ENCODE results near the gene PGM5.

The PGM5 gene

DNA sequence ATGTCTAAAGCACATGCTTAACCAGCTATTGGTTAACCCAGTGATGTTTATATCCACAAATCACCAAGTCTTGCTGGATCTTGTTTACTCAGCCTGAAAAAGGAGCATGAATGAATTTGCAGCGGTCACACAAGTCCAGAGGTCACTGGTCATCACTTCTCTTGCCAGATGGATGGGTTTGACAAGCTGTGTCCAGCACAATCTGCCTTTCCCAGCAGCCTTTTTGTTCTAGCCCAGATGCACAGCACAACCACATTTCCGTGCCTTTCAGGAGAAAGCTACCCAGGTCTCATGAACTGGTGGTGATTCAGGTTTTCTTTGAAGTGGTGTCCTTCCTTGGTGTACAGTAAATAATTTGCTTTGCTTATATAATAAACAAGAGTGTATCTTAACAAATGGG, 152.1 kb downstream of the PGM5 start:
- H3F3A ChIP-seq (ENCODE audit: insufficient read depth, low read length) = no peaks in the 10 kb centered on the region
- no peak overlapping the region for H3K4me3 ChIP-seq (ENCODE audit: low read length)
- H3K4me2 ChIP-seq (ENCODE audit: low read depth, low read length) = no peak overlapping the region
- DNase-seq = no peak
- H2AFZ ChIP-seq (ENCODE audit: low read length) = no peak overlapping the region
- H3K4me1 ChIP-seq (ENCODE audit: low read length) = no peaks in the 10 kb centered on the region
- H4K20me1 ChIP-seq (ENCODE audit: insufficient read depth, low read length) = no peaks in the 10 kb centered on the region
- no peaks in the 10 kb centered on the region for H3K27me3 ChIP-seq (replicated peaks; ENCODE audit: insufficient read depth, low read length)
- no peaks in the 10 kb centered on the region for H3K36me3 ChIP-seq (replicated peaks; ENCODE audit: insufficient read depth, low read length)
- TF ChIP-seq, protein P1, sequence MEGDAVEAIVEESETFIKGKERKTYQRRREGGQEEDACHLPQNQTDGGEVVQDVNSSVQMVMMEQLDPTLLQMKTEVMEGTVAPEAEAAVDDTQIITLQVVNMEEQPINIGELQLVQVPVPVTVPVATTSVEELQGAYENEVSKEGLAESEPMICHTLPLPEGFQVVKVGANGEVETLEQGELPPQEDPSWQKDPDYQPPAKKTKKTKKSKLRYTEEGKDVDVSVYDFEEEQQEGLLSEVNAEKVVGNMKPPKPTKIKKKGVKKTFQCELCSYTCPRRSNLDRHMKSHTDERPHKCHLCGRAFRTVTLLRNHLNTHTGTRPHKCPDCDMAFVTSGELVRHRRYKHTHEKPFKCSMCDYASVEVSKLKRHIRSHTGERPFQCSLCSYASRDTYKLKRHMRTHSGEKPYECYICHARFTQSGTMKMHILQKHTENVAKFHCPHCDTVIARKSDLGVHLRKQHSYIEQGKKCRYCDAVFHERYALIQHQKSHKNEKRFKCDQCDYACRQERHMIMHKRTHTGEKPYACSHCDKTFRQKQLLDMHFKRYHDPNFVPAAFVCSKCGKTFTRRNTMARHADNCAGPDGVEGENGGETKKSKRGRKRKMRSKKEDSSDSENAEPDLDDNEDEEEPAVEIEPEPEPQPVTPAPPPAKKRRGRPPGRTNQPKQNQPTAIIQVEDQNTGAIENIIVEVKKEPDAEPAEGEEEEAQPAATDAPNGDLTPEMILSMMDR (IDR thresholded peaks at IDR 0.05; ENCODE audit: low read length) = no peak
- no peak for TF ChIP-seq EZH2phosphoT487 (IDR thresholded peaks at IDR 0.05; ENCODE audit: low read length)
- TF ChIP-seq EZH2 (optimal IDR thresholded peaks at IDR 0.05; ENCODE audit: low read depth, low read length) = no peak
- H3K79me2 ChIP-seq (ENCODE audit: low read length) = no peaks in the 10 kb centered on the region
- H3K9me2 ChIP-seq (replicated peaks; ENCODE audit: insufficient read depth, low read length) = no peaks in the 10 kb centered on the region
- H3K27ac ChIP-seq (ENCODE audit: low read length) = no peak overlapping the region
- H3K9ac ChIP-seq (ENCODE audit: low read length) = no peak overlapping the region
- no peaks in the 10 kb centered on the region for H3K9me3 ChIP-seq (replicated peaks; ENCODE audit: insufficient read depth, low read length)

DNA sequence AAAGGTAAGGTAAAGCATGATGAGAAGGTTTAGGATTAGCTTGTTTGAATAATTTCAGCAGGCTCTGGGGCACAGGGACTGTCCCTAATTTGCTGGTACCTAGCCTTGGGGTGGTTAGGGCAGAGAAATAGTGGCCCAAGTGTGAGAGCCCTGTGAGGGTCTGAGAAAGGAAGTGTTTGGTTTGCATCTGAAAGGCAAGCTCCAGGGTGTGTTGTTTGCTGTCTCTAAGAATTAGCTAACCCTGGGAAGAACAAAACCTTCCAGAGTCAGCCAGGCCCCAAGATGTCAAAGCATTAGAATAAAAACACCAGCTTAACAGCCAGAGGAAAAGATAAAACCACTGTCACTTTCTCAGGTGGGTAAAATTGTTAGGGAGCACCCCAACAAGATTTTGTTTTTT, 153.3 kb downstream of the PGM5 start:
- H3K4me3 ChIP-seq (ENCODE audit: low read length) = no peak overlapping the region
- H2AFZ ChIP-seq (ENCODE audit: low read length) = no peak overlapping the region
- no peaks in the 10 kb centered on the region for H3K9me2 ChIP-seq (replicated peaks; ENCODE audit: insufficient read depth, low read length)
- no peak overlapping the region for H3K4me2 ChIP-seq (ENCODE audit: low read depth, low read length)
- no peak for TF ChIP-seq EZH2phosphoT487 (IDR thresholded peaks at IDR 0.05; ENCODE audit: low read length)
- TF ChIP-seq, protein P1 (IDR thresholded peaks at IDR 0.05; ENCODE audit: low read length) = no peak
- TF ChIP-seq EZH2 (optimal IDR thresholded peaks at IDR 0.05; ENCODE audit: low read depth, low read length) = no peak
- no peaks in the 10 kb centered on the region for H3K9me3 ChIP-seq (replicated peaks; ENCODE audit: insufficient read depth, low read length)
- no peaks in the 10 kb centered on the region for H3K79me2 ChIP-seq (ENCODE audit: low read length)
- no peak for DNase-seq
- no peaks in the 10 kb centered on the region for H3K27me3 ChIP-seq (replicated peaks; ENCODE audit: insufficient read depth, low read length)
- H3K36me3 ChIP-seq (replicated peaks; ENCODE audit: insufficient read depth, low read length) = no peaks in the 10 kb centered on the region
- H3F3A ChIP-seq (ENCODE audit: insufficient read depth, low read length) = no peaks in the 10 kb centered on the region
- H3K27ac ChIP-seq (ENCODE audit: low read length) = no peak overlapping the region
- no peaks in the 10 kb centered on the region for H4K20me1 ChIP-seq (ENCODE audit: insufficient read depth, low read length)
- H3K4me1 ChIP-seq (ENCODE audit: low read length) = no peaks in the 10 kb centered on the region
- no peak overlapping the region for H3K9ac ChIP-seq (ENCODE audit: low read length)

DNA sequence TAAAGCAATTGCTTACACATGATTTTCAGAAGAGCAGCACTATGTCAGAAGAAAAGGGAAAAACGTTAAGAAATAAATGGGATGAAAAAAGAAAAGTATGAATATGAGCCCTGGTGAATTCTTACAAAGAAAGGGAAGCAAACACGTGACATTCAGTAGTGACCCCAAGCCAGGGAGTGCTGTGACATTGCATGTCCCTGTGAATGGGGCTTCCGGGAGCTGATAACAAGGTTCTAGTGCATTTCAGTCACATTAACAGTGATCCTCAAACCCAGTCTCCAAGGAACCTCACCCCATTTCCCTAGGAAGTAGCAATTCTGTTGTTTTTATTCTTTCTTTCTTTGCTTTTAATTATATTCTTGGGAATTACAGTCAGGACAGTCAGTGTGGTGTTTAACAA, 157.0 kb downstream of the PGM5 start:
- Histone ChIP-seq H4K20me1 (ENCODE audit: insufficient read depth, low read length) (no peaks in the 10 kb centered on the region), H3K9me3 (replicated peaks; ENCODE audit: insufficient read depth, low read length) (no peaks in the 10 kb centered on the region), H2AFZ (ENCODE audit: low read length) (no peak overlapping the region), H3K27ac (ENCODE audit: low read length) (no peak overlapping the region), H3K4me3 (ENCODE audit: low read length) (no peak overlapping the region), H3K9ac (ENCODE audit: low read length) (no peak overlapping the region), H3K4me2 (ENCODE audit: low read depth, low read length) (no peak overlapping the region), H3K36me3 (replicated peaks; ENCODE audit: insufficient read depth, low read length) (no peaks in the 10 kb centered on the region), H3F3A (ENCODE audit: insufficient read depth, low read length) (no peaks in the 10 kb centered on the region), H3K9me2 (replicated peaks; ENCODE audit: insufficient read depth, low read length) (no peaks in the 10 kb centered on the region), H3K79me2 (ENCODE audit: low read length) (no peaks in the 10 kb centered on the region), H3K4me1 (ENCODE audit: low read length) (no peaks in the 10 kb centered on the region), H3K27me3 (replicated peaks; ENCODE audit: insufficient read depth, low read length) (no peaks in the 10 kb centered on the region)
- TF ChIP-seq, protein P1 (IDR thresholded peaks at IDR 0.05; ENCODE audit: low read length) = no peak
- TF ChIP-seq EZH2phosphoT487 (IDR thresholded peaks at IDR 0.05; ENCODE audit: low read length) (no peak), EZH2 (optimal IDR thresholded peaks at IDR 0.05; ENCODE audit: low read depth, low read length) (no peak)
- DNase-seq = no peak

Data from MM.1S (cell line).